KMS-11 (cell line): ENCODE measurements around the gene ELFN2.

Experiments
- H2AFZ ChIP-seq: fragments of 200-600 bp; sonication (generic); 2 replicates; pipeline ENCODE4 v1.6.1; 2016; ENCODE audit warnings: antibody characterized with exemption, mixed run types, low read depth
- H3K27ac ChIP-seq: fragments of 200-600 bp; sonication (generic); 2 replicates; pipeline ENCODE4 v1.6.1; 2016; ENCODE audit warnings: mild to moderate bottlenecking, mixed run types
- H3K27me3 ChIP-seq: fragments of 200-600 bp; sonication (generic); 2 replicates; pipeline ENCODE4 v1.6.1; 2017; ENCODE audit warnings: mild to moderate bottlenecking, low read depth, mixed run types, moderate library complexity; ENCODE audit not compliant: insufficient read depth
- H3K36me3 ChIP-seq: fragments of 200-600 bp; sonication (generic); 2 replicates; pipeline ENCODE4 v1.6.1; 2017; ENCODE audit warnings: mild to moderate bottlenecking, mixed run types; ENCODE audit not compliant: insufficient read depth
- H3K4me1 ChIP-seq: fragments of 200-600 bp; sonication (generic); 2 replicates; pipeline ENCODE4 v1.6.1; 2016; ENCODE audit warnings: mild to moderate bottlenecking, low read depth, mixed run types; ENCODE audit not compliant: poor library complexity, severe bottlenecking
- H3K4me2 ChIP-seq: fragments of 200-600 bp; sonication (generic); 2 replicates; pipeline ENCODE4 v1.7.0; 2016; ENCODE audit warnings: mild to moderate bottlenecking, mixed run types
- H3K4me3 ChIP-seq: fragments of 200-600 bp; sonication (generic); IDR thresholded peaks from 2 replicates; pipeline ENCODE4 v1.6.1; 2017; ENCODE audit warnings: low read depth, low read length, mixed read lengths; ENCODE audit not compliant: insufficient read depth
- H3K79me2 ChIP-seq: fragments of 200-600 bp; sonication (generic); 2 replicates; pipeline ENCODE4 v1.6.1; 2016; ENCODE audit warnings: low read depth, mixed run types; ENCODE audit not compliant: insufficient read depth
- H3K9ac ChIP-seq: fragments of 200-600 bp; sonication (generic); 2 replicates; pipeline ENCODE4 v1.6.1; 2016; ENCODE audit warnings: mild to moderate bottlenecking, mixed run types
- H4K20me1 ChIP-seq: fragments of 200-600 bp; sonication (generic); 2 replicates; pipeline ENCODE4 v1.6.1; 2016; ENCODE audit warnings: mild to moderate bottlenecking, mixed run types; ENCODE audit not compliant: insufficient read depth
- CTCF ChIP-seq: fragments of 200-600 bp; sonication (generic); conservative IDR thresholded peaks from 2 replicates; pipeline ENCODE4 v1.6.1; 2017; ENCODE audit warnings: low read depth, mild to moderate bottlenecking, antibody characterized with exemption, low read length, moderate library complexity, mixed read lengths

The ELFN2 gene

GRCh38 chr22:37427135-37427710 is at the start of gene ELFN2:
Gene ELFN2, minus strand, starts transcription at chr22:37427479. Its CDS starts 51,945 bp downstream, at chr22:37375534.
- Histone ChIP-seq H3K9ac (no peak within 1 kb of the TSS), H3K36me3 (no peaks in the 10 kb centered on the region), H3K27ac (no peak within 1 kb of the TSS), H3K79me2 (no peaks in the 10 kb centered on the region), H4K20me1 (no peaks in the 10 kb centered on the region), H3K4me3 (no peak within 1 kb of the TSS), H3K4me2 (peak within 1 kb of the TSS; percentile 49; the same call in 1 of the 2 replicates), H3K27me3 (peaks cover 37% of the 10 kb centered on the region), H3K4me1 (peaks cover 24% of the 10 kb centered on the region), H2AFZ (no peak within 1 kb of the TSS)
- TF ChIP-seq CTCF = no peak

GRCh38 chr22:37476389-37477329 is 49.4 kb upstream of the ELFN2 start:
- no peaks in the 10 kb centered on the region for H3K27me3 ChIP-seq

GRCh38 chr22:37474447-37475090 is 47.3 kb upstream of the ELFN2 start:
- H3K9ac ChIP-seq = no peak overlapping the region
- H4K20me1 ChIP-seq = no peaks in the 10 kb centered on the region
- no peaks in the 10 kb centered on the region for H3K27me3 ChIP-seq
- no peak overlapping the region for H2AFZ ChIP-seq
- H3K36me3 ChIP-seq = no peaks in the 10 kb centered on the region; the same call in 1 of the 2 replicates
- no peak for TF ChIP-seq CTCF
- H3K4me1 ChIP-seq = no peaks in the 10 kb centered on the region
- no peak overlapping the region for H3K27ac ChIP-seq
- H3K4me2 ChIP-seq = no peak overlapping the region
- H3K79me2 ChIP-seq = no peaks in the 10 kb centered on the region
- H3K4me3 ChIP-seq = no peak overlapping the region

More at GRCh38 chr22:37476389-37477329, 49.4 kb upstream of the ELFN2 start:
- Histone ChIP-seq H3K36me3 (no peaks in the 10 kb centered on the region; the same call in 1 of the 2 replicates), H3K27ac (no peak overlapping the region), H4K20me1 (no peaks in the 10 kb centered on the region), H3K4me1 (no peaks in the 10 kb centered on the region), H2AFZ (no peak overlapping the region), H3K4me2 (no peak overlapping the region), H3K4me3 (no peak overlapping the region), H3K79me2 (peaks cover 13% of the 10 kb centered on the region), H3K9ac (no peak overlapping the region)
- no peak for TF ChIP-seq CTCF

GRCh38 chr22:37473437-37473946 is 46.2 kb upstream of the ELFN2 start:
- Histone ChIP-seq H4K20me1 (no peaks in the 10 kb centered on the region), H3K4me1 (no peaks in the 10 kb centered on the region), H3K36me3 (no peaks in the 10 kb centered on the region; the same call in 1 of the 2 replicates), H3K27ac (no peak overlapping the region), H3K27me3 (no peaks in the 10 kb centered on the region), H3K9ac (no peak overlapping the region), H3K4me3 (no peak overlapping the region), H2AFZ (no peak overlapping the region), H3K79me2 (no peaks in the 10 kb centered on the region), H3K4me2 (no peak overlapping the region)
- no peak for TF ChIP-seq CTCF
